GM12878 (cell line): ENCODE results near the gene STK39. TPM values are rescaled to one million over a fixed set of nuclear protein-coding genes. Genes with fewer than 3 reads are reported as not detected.

ENCODE experiments used
- ATAC-seq: fragments of 200-7000 bp; cut with Tn5 transposase; 3 replicates; pipeline ENCODE4 v1.9.1; 2020; ENCODE audit warnings: mild to moderate bottlenecking, moderate library complexity
- Bru-seq: library from RNA; stranded (reverse); fragments of 400-500 nt; gene quantifications from one replicate; lab custom pipeline; 2021; lab: Mats Ljungman, UMichigan
- BruChase-seq, 2 experiments: library from RNA; stranded (reverse); fragments of 400-500 nt; gene quantifications; one replicate each; lab custom pipeline; 2021; lab: Mats Ljungman, UMichigan
- BruUV-seq: library from RNA; stranded (reverse); fragments of 400-500 nt; replicated peaks from 2 replicates; lab custom pipeline; 2021; lab: Mats Ljungman, UMichigan
- CTCF ChIA-PET: fragments of 300-600 bp; sonication (Branson Sonifier 250); formaldehyde crosslinking; extraction: SDS; loops from one replicate; lab custom pipeline; 2021; ENCODE audit warnings: inconsistent platforms; lab: Yijun Ruan, JAX
- POLR2A ChIA-PET: fragments of 350-600 bp; formaldehyde crosslinking; extraction: SDS; loops from one replicate; lab custom pipeline; 2021; ENCODE audit warnings: inconsistent platforms; lab: Charles Lee
- RAD21 ChIA-PET: fragments of 300-600 bp; sonication (Branson Sonifier 250); formaldehyde crosslinking; loops from one replicate; lab custom pipeline; 2023; ENCODE audit warnings: antibody characterized with exemption; ENCODE audit not compliant: unreplicated experiment; lab: Charles Lee
- SMC1A ChIA-PET: fragments of 300-600 bp; sonication (Branson Sonifier 250); formaldehyde crosslinking; loops from one replicate; lab custom pipeline; 2023; ENCODE audit not compliant: unreplicated experiment, uncharacterized antibody; lab: Charles Lee
- DNase-seq: peaks from one replicate; pipeline ENCODE4 v3.0.0-alpha.2; 2011; ENCODE audit warnings: low read depth, low spot score
- FAIRE-seq: peaks from 3 replicates; lab custom pipeline; 2011; peaks lifted over from hg19 to GRCh38; lab: Jason Lieb, UNC
- H2AFZ ChIP-seq: 2 replicates; pipeline ENCODE4 v1.6.0; 2011; ENCODE audit warnings: low read depth, low read length, control low read depth; ENCODE audit not compliant: control insufficient read depth
- H3K27ac ChIP-seq: 2 replicates; pipeline ENCODE4 v1.5.1; 2011; ENCODE audit warnings: control low read depth; ENCODE audit not compliant: control insufficient read depth, insufficient read depth
- H3K27me3 ChIP-seq, 2 experiments: replicated peaks in 1 of 2; 2 replicates each; pipeline versions ENCODE4 v1.6.0 to v1.6.1; 2011; ENCODE audit warnings: low read length in 1 of 2; ENCODE audit not compliant: control insufficient read depth in 2 of 2, insufficient read depth in 2 of 2
- H3K36me3 ChIP-seq, 2 experiments: 2 replicates each; pipeline ENCODE4 v1.5.1; 2011; ENCODE audit warnings: low read length in 1 of 2; ENCODE audit not compliant: control insufficient read depth in 2 of 2, insufficient read depth in 2 of 2
- H3K4me1 ChIP-seq: 2 replicates; pipeline ENCODE4 v1.6.1; 2011; ENCODE audit warnings: mild to moderate bottlenecking, low read length, moderate library complexity, mixed read lengths; ENCODE audit not compliant: control insufficient read depth, insufficient read depth
- H3K4me2 ChIP-seq: 2 replicates; pipeline ENCODE4 v1.6.0; 2011; ENCODE audit warnings: control low read depth; ENCODE audit not compliant: control insufficient read depth, insufficient read depth
- H3K4me3 ChIP-seq: fragments of 200-600 bp; sonication (generic); 2 replicates; pipeline ENCODE4 v1.5.1; 2016
- H3K79me2 ChIP-seq: 2 replicates; pipeline ENCODE4 v1.6.0; 2011; ENCODE audit warnings: low read length; ENCODE audit not compliant: control insufficient read depth, insufficient read depth
- H3K9ac ChIP-seq: 2 replicates; pipeline ENCODE4 v1.8.0; 2011; ENCODE audit warnings: low read length, control low read depth, mixed read lengths; ENCODE audit not compliant: control insufficient read depth, insufficient read depth
- H3K9me3 ChIP-seq: replicated peaks from 3 replicates; pipeline ENCODE4 v1.5.1; 2011; ENCODE audit warnings: mild to moderate bottlenecking, low read length; ENCODE audit not compliant: control insufficient read depth, insufficient read depth
- H4K20me1 ChIP-seq: 2 replicates; pipeline ENCODE4 v1.6.0; 2011; ENCODE audit not compliant: control insufficient read depth, insufficient read depth
- BHLHE40 ChIP-seq, 2 experiments: fragments of 450-650 bp in 1 of 2; IDR thresholded peaks; 2 replicates each; pipeline ENCODE4 v1.6.1; 2011 to 2017; ENCODE audit warnings: low read depth in 2 of 2, borderline replicate concordance in 1 of 2, improper control_type of control experiment in 1 of 2, low read length in 1 of 2, mild to moderate bottlenecking in 1 of 2
- EGR1 ChIP-seq, 2 experiments: IDR thresholded peaks; 1 replicate in 1 of 2; 2 replicates in 1 of 2; pipeline ENCODE4 v1.6.1; 2011 to 2012; ENCODE audit warnings: low read depth in 2 of 2, low read length in 2 of 2, borderline replicate concordance in 1 of 2, mild to moderate bottlenecking in 1 of 2, moderate library complexity in 1 of 2
- HDAC6 ChIP-seq: fragments of 200-600 bp; sonication (generic); IDR thresholded peaks from one replicate; pipeline ENCODE4 v1.8.0; 2017; ENCODE audit warnings: antibody characterized with exemption; ENCODE audit not compliant: unreplicated experiment
- TCF7 ChIP-seq: IDR thresholded peaks from 2 replicates; pipeline ENCODE4 v1.6.1; 2014; ENCODE audit warnings: antibody characterized with exemption, borderline replicate concordance
- WRNIP1 ChIP-seq: IDR thresholded peaks from 2 replicates; pipeline ENCODE4 v1.6.1; 2011; ENCODE audit warnings: low read depth, low read length, improper control_type of control experiment, borderline replicate concordance
- YY1 ChIP-seq: IDR thresholded peaks from 2 replicates; pipeline ENCODE4 v1.6.1; 2011; ENCODE audit warnings: low read depth, mild to moderate bottlenecking, low read length
- WGBS: methylation state at CpG from one replicate; pipeline ENCODE4 v1.1.6; 2016; ENCODE audit warnings: low lambda C conversion rate; ENCODE audit not compliant: insufficient replicate concordance, insufficient coverage; ENCODE audit errors: missing lambda C conversion rate; 5-methylcytosine and 5-hydroxymethylcytosine counted together
- in situ Hi-C: fragments of 300-500 bp; cut with MboI; formaldehyde crosslinking; loops from 9 replicates; pipeline ENCODE4 v1.14.3; 2018; ENCODE audit warnings: mixed read lengths
- intact Hi-C: fragments of 100-400 bp; cut with micrococcal nuclease; formaldehyde crosslinking; loops from one replicate; pipeline ENCODE4 v1.14.2; 2022; ENCODE audit not compliant: unreplicated experiment
- long read RNA-seq, 2 experiments: library from polyadenylated mRNA; unstranded; transcript quantifications; one replicate each; pipeline ENCODE4 v2.0.0, GENCODE V29; 2019 to 2020
- polyA minus RNA-seq, 3 experiments: library from RNA; depleted of rRNA, polyadenylated mRNA; stranded (reverse); fragments of >200 nt; gene quantifications; 2 replicates each; pipeline ENCODE4 v1.2.3, GENCODE V29; 2011
- polyA plus RNA-seq, 11 experiments: library from polyadenylated mRNA; depleted of rRNA in 4 of 11; unstranded in 6 of 11; stranded (reverse) in 5 of 11; fragments of >200 nt; fragmentation: Nextera tagmentation in 4 of 11; fragmentation: Illumina TruSeq in 1 of 11; extraction: Ambion mirVana in 4 of 11; extraction: Trizol in 1 of 11; gene quantifications; 1 replicate in 1 of 11; 2 replicates in 10 of 11; pipeline versions ENCODE4 v1.2.1 to v1.2.3, GENCODE V29; 2011 to 2016; ENCODE audit warnings: inconsistent platforms in 2 of 11, missing spikeins in 2 of 11, low read depth in 1 of 11
- total RNA-seq, 4 experiments: library from RNA; depleted of rRNA in 3 of 4; stranded (reverse); fragments of >200 nt in 3 of 4; fragmentation: Illumina TruSeq in 1 of 4; extraction: Trizol in 1 of 4; gene quantifications; 2 replicates each; pipeline versions ENCODE4 v1.2.1 to v1.2.3, GENCODE V29; 2013 to 2021
- TF ChIP-seq, protein P1 (sequence below): fragments of 450-650 bp; IDR thresholded peaks from 2 replicates; pipeline ENCODE4 v1.6.1; 2017; ENCODE audit warnings: antibody characterized with exemption, mild to moderate bottlenecking, moderate library complexity

The STK39 gene
- not detected in 2 replicates for total RNA-seq (2013; cell fraction: nucleolus; rRNA removed)
- not detected in 2 replicates for total RNA-seq (2014; rRNA removed)
- 0.05 and 0.09 TPM in 2 replicates for total RNA-seq (2014; rRNA removed; fragmentation: Illumina TruSeq; extraction: Trizol)
- total RNA-seq (2021), result 0.05 and 0.21 TPM in 2 replicates
- polyA plus RNA-seq (2011; ENCODE audit: low read depth), result 0.08 TPM
- polyA plus RNA-seq (2011; rRNA removed), result 0.07 and 0.10 TPM in 2 replicates
- 0.07 TPM in 1 of 2 replicates, not detected in the other for polyA plus RNA-seq (2011; cell fraction: cytosol; rRNA removed)
- polyA plus RNA-seq (2011; cell fraction: nucleus; rRNA removed), result not detected in 2 replicates
- polyA plus RNA-seq (2012), result 0.18 and 0.28 TPM in 2 replicates
- 0.03 and 0.30 TPM in 2 replicates for polyA plus RNA-seq (2014; fragmentation: Illumina TruSeq; extraction: Trizol)
- polyA plus RNA-seq (2014; fragmentation: Nextera tagmentation; extraction: Ambion mirVana), result under 1 TPM in 1 of 2 experiments, not detected in 1; 0.04 TPM
- polyA plus RNA-seq (2014; rRNA removed), result 0.03 TPM in 1 of 2 replicates, not detected in the other
- polyA plus RNA-seq (2016; fragmentation: Nextera tagmentation; extraction: Ambion mirVana), result not detected
- polyA minus RNA-seq (2011; rRNA and poly(A)+ RNA removed), result not detected in 2 replicates
- not detected in 2 replicates for polyA minus RNA-seq (2011; cell fraction: cytosol; rRNA and poly(A)+ RNA removed)
- not detected in 2 replicates for polyA minus RNA-seq (2011; cell fraction: nucleus; rRNA and poly(A)+ RNA removed)
- Bru-seq, nascent RNA, result percentile 13 among the genes with signal in this experiment
- BruChase-seq, experiment 1, labeled RNA remaining after a 6-hour chase, result percentile 13 among the genes with signal in this experiment
- percentile 18 among the genes with signal in this experiment for BruChase-seq, experiment 2, labeled RNA remaining after a 2-hour chase
- long read RNA-seq, experiment 1, result 0 reads
- long read RNA-seq, experiment 2, result 0 reads

DNA sequence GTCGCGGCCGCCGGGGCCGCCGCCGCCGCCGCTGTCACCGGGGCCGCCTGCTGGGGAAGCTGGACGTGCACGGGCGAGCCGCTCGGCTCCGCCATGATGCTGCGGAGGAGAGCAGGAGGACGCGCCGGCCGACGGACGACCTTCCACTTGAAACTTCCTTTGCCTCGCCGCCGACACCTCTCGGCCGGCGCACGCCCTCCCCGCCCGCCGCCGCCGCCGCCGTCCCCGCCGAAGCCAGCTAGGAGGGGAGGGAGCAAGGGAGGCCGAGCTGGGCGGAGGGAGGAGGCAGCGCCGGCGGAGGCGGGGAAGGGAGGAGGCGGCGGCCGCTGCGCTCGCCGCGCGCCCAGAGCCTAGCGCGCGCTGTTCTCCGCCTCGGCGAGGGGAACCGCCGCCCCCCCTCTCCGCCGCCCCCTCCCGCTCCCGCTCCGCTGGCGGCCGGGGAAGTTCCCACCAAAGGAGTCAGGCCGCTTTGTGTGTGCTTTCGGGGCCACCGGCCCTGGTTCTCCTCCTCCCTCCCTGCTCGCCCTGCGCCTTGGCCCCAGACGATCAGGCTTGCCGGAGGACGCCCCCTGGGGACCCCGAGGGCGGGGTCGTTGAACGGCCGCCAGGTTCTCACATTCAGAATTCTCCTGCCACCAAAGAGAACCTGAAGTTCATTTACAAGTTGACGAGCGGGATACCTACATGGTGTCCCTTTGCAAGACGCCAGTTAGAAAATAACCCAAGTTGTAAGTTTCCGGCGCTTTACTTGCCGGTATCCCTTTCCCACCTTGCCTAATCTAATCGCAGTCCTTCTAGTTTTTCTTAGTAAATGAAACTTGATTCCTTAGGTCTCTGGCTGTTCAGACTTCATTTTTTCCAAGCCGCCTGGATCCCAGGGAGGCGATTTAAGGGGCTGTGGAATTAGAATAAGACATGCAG is at the start of gene STK39:
TSS of gene STK39 (minus strand) at position 255 of the 921 bp plus-strand sequence. CDS start at position 95, 160 bp downstream.
- ChIA-PET SMC1A (no interaction called here), POLR2A (no interaction called here), RAD21 (no interaction called here), CTCF (no interaction called here)
- Histone ChIP-seq H3K79me2 (no peaks in the 10 kb centered on the region), H4K20me1 (no peaks in the 10 kb centered on the region), H2AFZ (peak within 1 kb of the TSS; percentile 39), H3K4me2 (peak within 1 kb of the TSS; percentile 90), H3K9me3 (no peaks in the 10 kb centered on the region; the same call in 2 of the 3 replicates), H3K27me3 (peaks cover 3 to 32% of the 10 kb centered on the region in 2 experiments), H3K27ac (no peak within 1 kb of the TSS), H3K4me1 (no peaks in the 10 kb centered on the region), H3K36me3 (no peaks in the 10 kb centered on the region), H3K9ac (no peak within 1 kb of the TSS), H3K4me3 (peak within 1 kb of the TSS; percentile 71; the same call in 1 of the 2 replicates)
- ATAC-seq, result peak; percentile 89
- intact Hi-C loops (no loop called here), in situ Hi-C loops (no loop called here)
- 1% methylated on average over 24 of the region's 91 CpGs for WGBS
- TF ChIP-seq EGR1 (IDR thresholded peaks at IDR 0.05; ENCODE audit: borderline replicate concordance in 1 of 2, low read depth in 2 of 2, low read length in 2 of 2), result peak in 1 of 2 experiments; percentile 30; a peak in 1 of 3 replicates
- peak; percentile 67 for TF ChIP-seq HDAC6
- 0 out of 2 replicates have a peak, but pooled peaks have one; percentile 54 for TF ChIP-seq YY1
- peak in 1 of 2 experiments; percentile 21; a peak in 1 of 4 replicates for TF ChIP-seq BHLHE40 (IDR thresholded peaks at IDR 0.05; ENCODE audit: borderline replicate concordance in 1 of 2, low read depth in 2 of 2, low read length in 1 of 2)
- TF ChIP-seq TCF7, result no peak
- TF ChIP-seq WRNIP1, result no peak
- TF ChIP-seq, protein P1, sequence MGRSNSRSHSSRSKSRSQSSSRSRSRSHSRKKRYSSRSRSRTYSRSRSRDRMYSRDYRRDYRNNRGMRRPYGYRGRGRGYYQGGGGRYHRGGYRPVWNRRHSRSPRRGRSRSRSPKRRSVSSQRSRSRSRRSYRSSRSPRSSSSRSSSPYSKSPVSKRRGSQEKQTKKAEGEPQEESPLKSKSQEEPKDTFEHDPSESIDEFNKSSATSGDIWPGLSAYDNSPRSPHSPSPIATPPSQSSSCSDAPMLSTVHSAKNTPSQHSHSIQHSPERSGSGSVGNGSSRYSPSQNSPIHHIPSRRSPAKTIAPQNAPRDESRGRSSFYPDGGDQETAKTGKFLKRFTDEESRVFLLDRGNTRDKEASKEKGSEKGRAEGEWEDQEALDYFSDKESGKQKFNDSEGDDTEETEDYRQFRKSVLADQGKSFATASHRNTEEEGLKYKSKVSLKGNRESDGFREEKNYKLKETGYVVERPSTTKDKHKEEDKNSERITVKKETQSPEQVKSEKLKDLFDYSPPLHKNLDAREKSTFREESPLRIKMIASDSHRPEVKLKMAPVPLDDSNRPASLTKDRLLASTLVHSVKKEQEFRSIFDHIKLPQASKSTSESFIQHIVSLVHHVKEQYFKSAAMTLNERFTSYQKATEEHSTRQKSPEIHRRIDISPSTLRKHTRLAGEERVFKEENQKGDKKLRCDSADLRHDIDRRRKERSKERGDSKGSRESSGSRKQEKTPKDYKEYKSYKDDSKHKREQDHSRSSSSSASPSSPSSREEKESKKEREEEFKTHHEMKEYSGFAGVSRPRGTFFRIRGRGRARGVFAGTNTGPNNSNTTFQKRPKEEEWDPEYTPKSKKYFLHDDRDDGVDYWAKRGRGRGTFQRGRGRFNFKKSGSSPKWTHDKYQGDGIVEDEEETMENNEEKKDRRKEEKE, result no peak
- DNase-seq, result no peak
- no TSS peak for BruUV-seq
- no peak for FAIRE-seq
